ENCODE measurements around the gene HTR6.
A peak's percentile ranks its signal among the peaks of the same experiment; 100 is the strongest.

The HTR6 gene

DNA sequence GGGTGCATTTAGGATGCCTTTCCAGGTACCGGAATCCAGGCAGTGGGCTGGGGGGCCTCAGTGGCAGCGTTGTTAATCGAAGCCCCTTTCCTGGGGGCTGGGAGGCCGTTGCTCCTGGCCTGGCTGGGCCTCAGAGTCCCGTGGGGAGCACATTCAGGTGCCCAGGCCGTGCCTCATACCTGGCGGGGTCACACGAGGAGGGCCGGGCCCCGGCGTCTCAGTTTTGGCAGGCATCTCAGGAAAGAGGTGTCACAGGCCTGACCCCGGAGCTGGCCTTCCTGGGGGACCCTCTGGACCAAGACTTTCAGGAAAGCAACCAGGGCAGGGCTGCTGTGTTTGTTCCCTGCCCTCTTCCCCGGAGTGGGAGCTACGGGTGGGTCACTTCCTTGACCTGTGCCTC is 16.4 kb upstream of the HTR6 start:
- no peaks in the 10 kb centered on the region for H3K79me2 ChIP-seq (ENCODE audit: low read length)
- H3K4me3 ChIP-seq (ENCODE audit: low read length), result no peak overlapping the region
- TF ChIP-seq, protein P1, sequence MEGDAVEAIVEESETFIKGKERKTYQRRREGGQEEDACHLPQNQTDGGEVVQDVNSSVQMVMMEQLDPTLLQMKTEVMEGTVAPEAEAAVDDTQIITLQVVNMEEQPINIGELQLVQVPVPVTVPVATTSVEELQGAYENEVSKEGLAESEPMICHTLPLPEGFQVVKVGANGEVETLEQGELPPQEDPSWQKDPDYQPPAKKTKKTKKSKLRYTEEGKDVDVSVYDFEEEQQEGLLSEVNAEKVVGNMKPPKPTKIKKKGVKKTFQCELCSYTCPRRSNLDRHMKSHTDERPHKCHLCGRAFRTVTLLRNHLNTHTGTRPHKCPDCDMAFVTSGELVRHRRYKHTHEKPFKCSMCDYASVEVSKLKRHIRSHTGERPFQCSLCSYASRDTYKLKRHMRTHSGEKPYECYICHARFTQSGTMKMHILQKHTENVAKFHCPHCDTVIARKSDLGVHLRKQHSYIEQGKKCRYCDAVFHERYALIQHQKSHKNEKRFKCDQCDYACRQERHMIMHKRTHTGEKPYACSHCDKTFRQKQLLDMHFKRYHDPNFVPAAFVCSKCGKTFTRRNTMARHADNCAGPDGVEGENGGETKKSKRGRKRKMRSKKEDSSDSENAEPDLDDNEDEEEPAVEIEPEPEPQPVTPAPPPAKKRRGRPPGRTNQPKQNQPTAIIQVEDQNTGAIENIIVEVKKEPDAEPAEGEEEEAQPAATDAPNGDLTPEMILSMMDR (IDR thresholded peaks at IDR 0.05; ENCODE audit: low read depth, low read length), result no peak
- TF ChIP-seq EZH2phosphoT487 (IDR thresholded peaks at IDR 0.05; ENCODE audit: low read depth), result no peak
- H3K27ac ChIP-seq (ENCODE audit: low read length), result no peak overlapping the region
- H3K4me1 ChIP-seq (ENCODE audit: low read length), result peaks cover 4% of the 10 kb centered on the region; the same call in 1 of the 2 replicates
- H2AFZ ChIP-seq (ENCODE audit: low read depth, low read length), result no peak overlapping the region
- no peak overlapping the region for H3K4me2 ChIP-seq (ENCODE audit: low read length)
- no peaks in the 10 kb centered on the region for H4K20me1 ChIP-seq (ENCODE audit: insufficient read depth, low read length)
- H3K9me3 ChIP-seq (ENCODE audit: insufficient read depth, low read length), result no peaks in the 10 kb centered on the region
- 0 out of 2 replicates have a peak, but pooled peaks cover 3% of the 10 kb centered on the region for H3K27me3 ChIP-seq (ENCODE audit: low read depth, low read length)
- H3K9ac ChIP-seq (ENCODE audit: low read length), result no peak overlapping the region
- no peaks in the 10 kb centered on the region for H3K36me3 ChIP-seq (replicated peaks; ENCODE audit: low read depth, low read length)

DNA sequence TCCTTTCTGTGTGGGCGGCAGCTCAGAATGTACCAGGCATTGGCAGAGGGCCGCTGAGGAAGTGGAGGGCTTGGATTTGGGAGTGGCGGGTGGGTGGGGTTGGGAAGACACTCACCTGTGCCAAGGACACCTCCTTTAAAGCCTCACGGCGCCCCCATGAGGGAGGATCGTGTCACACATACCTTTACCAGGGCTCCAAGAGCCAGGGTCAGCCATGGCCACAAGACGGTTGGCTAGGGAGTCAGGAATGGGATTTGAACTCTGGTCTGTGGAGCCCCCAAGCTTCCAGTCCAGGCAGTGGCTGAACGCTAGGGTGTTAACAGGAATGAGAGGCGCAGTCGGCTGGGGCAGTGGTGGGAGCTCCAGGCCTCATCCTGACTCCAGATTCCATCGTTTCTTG is 16.0 kb upstream of the HTR6 start:
- Histone ChIP-seq H3K27me3 (ENCODE audit: low read depth, low read length) (no peaks in the 10 kb centered on the region), H3K9me3 (ENCODE audit: insufficient read depth, low read length) (no peaks in the 10 kb centered on the region), H4K20me1 (ENCODE audit: insufficient read depth, low read length) (no peaks in the 10 kb centered on the region), H2AFZ (ENCODE audit: low read depth, low read length) (no peak overlapping the region), H3K9ac (ENCODE audit: low read length) (no peak overlapping the region), H3K4me2 (ENCODE audit: low read length) (no peak overlapping the region), H3K4me3 (ENCODE audit: low read length) (no peak overlapping the region), H3K27ac (ENCODE audit: low read length) (no peak overlapping the region), H3K4me1 (ENCODE audit: low read length) (peaks cover 4% of the 10 kb centered on the region; the same call in 1 of the 2 replicates), H3K79me2 (ENCODE audit: low read length) (no peaks in the 10 kb centered on the region), H3K36me3 (replicated peaks; ENCODE audit: low read depth, low read length) (no peaks in the 10 kb centered on the region)
- TF ChIP-seq, protein P1 (IDR thresholded peaks at IDR 0.05; ENCODE audit: low read depth, low read length), result no peak
- TF ChIP-seq EZH2phosphoT487 (IDR thresholded peaks at IDR 0.05; ENCODE audit: low read depth), result no peak

DNA sequence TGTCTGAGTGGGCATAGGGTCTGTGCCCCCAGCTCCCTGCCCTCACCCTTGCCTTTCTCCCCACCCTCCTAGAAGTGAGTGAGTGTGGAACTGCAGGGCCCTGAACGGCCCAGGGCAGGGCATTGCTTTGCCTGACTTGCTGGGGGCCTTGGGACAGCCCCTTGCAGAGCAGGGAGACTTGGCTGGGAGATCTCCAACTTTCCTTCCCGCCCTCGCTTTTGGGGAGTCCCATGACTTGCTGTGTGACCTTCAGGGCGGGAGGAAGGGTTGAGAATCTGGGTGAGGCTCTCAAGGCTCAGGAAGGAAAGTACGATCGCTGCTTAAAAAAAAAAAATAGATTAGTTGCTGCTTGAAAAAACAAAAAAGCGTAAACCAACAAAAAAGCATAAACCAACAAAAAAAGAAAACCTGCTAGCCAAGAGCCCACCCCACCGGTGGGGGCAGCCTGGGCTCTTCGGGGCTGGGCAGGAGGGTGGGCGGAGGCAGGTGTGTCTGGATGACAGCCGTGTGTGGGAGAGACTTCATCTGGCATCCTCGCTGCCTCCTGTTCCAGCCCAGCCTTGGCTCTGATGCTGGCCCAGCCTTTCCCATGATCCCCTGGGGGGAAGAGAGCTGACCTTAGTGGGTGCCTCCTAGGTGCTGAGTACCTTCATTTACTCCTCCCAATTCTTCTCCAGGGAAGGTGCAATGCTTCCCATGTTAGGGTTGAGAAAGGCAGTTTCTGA is 14.1 kb upstream of the HTR6 start:
- Histone ChIP-seq H3K4me2 (ENCODE audit: low read length) (peak overlapping the region; percentile 61), H4K20me1 (ENCODE audit: insufficient read depth, low read length) (no peaks in the 10 kb centered on the region)

DNA sequence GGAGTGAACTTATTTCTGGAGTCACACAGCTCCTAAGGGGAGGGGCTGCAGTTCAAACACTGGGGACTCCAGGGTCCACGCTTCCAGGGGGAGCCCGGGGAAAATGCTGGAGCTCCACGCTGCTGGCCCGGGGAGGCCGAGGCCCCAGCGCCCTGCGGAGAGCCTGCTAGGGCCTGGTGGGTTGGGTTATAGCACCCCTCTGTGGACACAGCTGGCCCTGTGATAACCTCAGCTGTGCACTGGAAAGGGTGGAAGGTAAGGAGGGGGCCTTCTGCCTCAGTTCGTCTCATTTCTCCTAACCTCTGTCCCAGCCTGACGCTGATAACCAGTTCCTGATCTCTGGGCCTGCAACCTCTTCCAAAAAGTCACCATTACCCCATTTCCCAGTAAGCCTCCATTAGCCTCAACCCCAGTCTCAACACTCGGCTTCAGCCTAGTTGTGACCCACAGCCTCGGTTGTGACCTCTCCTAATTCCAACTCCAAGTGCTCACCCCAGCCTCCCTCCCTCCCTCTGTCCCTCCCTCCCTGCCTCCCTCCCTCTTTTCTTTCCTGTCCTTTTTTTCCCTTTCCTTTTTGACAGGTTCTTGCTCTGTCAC is 13.4 kb upstream of the HTR6 start:
- H3K27me3 ChIP-seq (ENCODE audit: low read depth, low read length), result no peaks in the 10 kb centered on the region
- peak overlapping the region; percentile 61 for H3K4me2 ChIP-seq (ENCODE audit: low read length)
- peak overlapping the region; percentile 66; the same call in 1 of the 2 replicates for H2AFZ ChIP-seq (ENCODE audit: low read depth, low read length)
- peak overlapping the region; percentile 54 for H3K4me3 ChIP-seq (ENCODE audit: low read length)
- no peak for TF ChIP-seq EZH2phosphoT487 (IDR thresholded peaks at IDR 0.05; ENCODE audit: low read depth)
- TF ChIP-seq, protein P1 (IDR thresholded peaks at IDR 0.05; ENCODE audit: low read depth, low read length), result peak; percentile 62
- H3K27ac ChIP-seq (ENCODE audit: low read length), result no peak overlapping the region
- H3K79me2 ChIP-seq (ENCODE audit: low read length), result no peaks in the 10 kb centered on the region
- no peaks in the 10 kb centered on the region for H3K9me3 ChIP-seq (ENCODE audit: insufficient read depth, low read length)
- H3K9ac ChIP-seq (ENCODE audit: low read length), result no peak overlapping the region
- no peaks in the 10 kb centered on the region for H3K36me3 ChIP-seq (replicated peaks; ENCODE audit: low read depth, low read length)
- no peaks in the 10 kb centered on the region for H4K20me1 ChIP-seq (ENCODE audit: insufficient read depth, low read length)
- H3K4me1 ChIP-seq (ENCODE audit: low read length), result peaks cover 6% of the 10 kb centered on the region; the same call in 1 of the 2 replicates

More for the DNA sequence above, 14.1 kb upstream of the HTR6 start:
- Histone ChIP-seq H3K36me3 (replicated peaks; ENCODE audit: low read depth, low read length) (no peaks in the 10 kb centered on the region), H3K79me2 (ENCODE audit: low read length) (no peaks in the 10 kb centered on the region), H3K4me3 (ENCODE audit: low read length) (peak overlapping the region; percentile 54), H3K27me3 (ENCODE audit: low read depth, low read length) (no peaks in the 10 kb centered on the region), H2AFZ (ENCODE audit: low read depth, low read length) (peak overlapping the region; percentile 66; the same call in 1 of the 2 replicates), H3K27ac (ENCODE audit: low read length) (no peak overlapping the region), H3K4me1 (ENCODE audit: low read length) (peaks cover 6% of the 10 kb centered on the region; the same call in 1 of the 2 replicates), H3K9me3 (ENCODE audit: insufficient read depth, low read length) (no peaks in the 10 kb centered on the region), H3K9ac (ENCODE audit: low read length) (no peak overlapping the region)
- no peak for TF ChIP-seq EZH2phosphoT487 (IDR thresholded peaks at IDR 0.05; ENCODE audit: low read depth)

Data from OCI-LY3 (cell line).